H9 (cell line): ENCODE results near the gene PTOV1. TPM values are rescaled to one million over a fixed set of nuclear protein-coding genes. Genes with fewer than 3 reads are reported as not detected.

Experiments
- DNase-seq: peaks from one replicate; pipeline ENCODE4 v3.0.0-alpha.2; 2017
- H2AFZ ChIP-seq: one replicate; pipeline ENCODE4 v1.6.1; 2013; ENCODE audit warnings: mild to moderate bottlenecking, low read length, control low read depth, moderate library complexity
- H2AK5ac ChIP-seq: 2 replicates; pipeline ENCODE4 v1.6.1; 2013; ENCODE audit warnings: low read length, control low read depth, mixed read lengths; ENCODE audit not compliant: insufficient read length
- H2BK120ac ChIP-seq: one replicate; pipeline ENCODE4 v1.6.1; 2013; ENCODE audit warnings: low read depth, mild to moderate bottlenecking, low read length, control low read depth, inconsistent platforms; ENCODE audit not compliant: poor library complexity, severe bottlenecking
- H2BK12ac ChIP-seq: 2 replicates; pipeline ENCODE4 v1.6.1; 2013; ENCODE audit warnings: low read length, control low read depth, mixed read lengths, low read depth; ENCODE audit not compliant: insufficient read length
- H2BK15ac ChIP-seq: 2 replicates; pipeline ENCODE4 v1.6.1; 2013; ENCODE audit warnings: low read depth, low read length, control low read depth
- H2BK20ac ChIP-seq: one replicate; pipeline ENCODE4 v1.6.1; 2013; ENCODE audit warnings: low read depth, mild to moderate bottlenecking, low read length, control low read depth, inconsistent platforms; ENCODE audit not compliant: poor library complexity, severe bottlenecking
- H2BK5ac ChIP-seq: 2 replicates; pipeline ENCODE4 v1.6.1; 2013; ENCODE audit warnings: low read length, control low read depth, mixed read lengths; ENCODE audit not compliant: insufficient read length
- H3K14ac ChIP-seq: 2 replicates; pipeline ENCODE4 v1.6.1; 2013; ENCODE audit warnings: low read length, control low read depth; ENCODE audit not compliant: insufficient read depth
- H3K18ac ChIP-seq: 2 replicates; pipeline ENCODE4 v1.6.1; 2013; ENCODE audit warnings: low read depth, mild to moderate bottlenecking, mixed read lengths, low read length, control low read depth; ENCODE audit not compliant: insufficient read length
- H3K23ac ChIP-seq: 2 replicates; pipeline ENCODE4 v1.6.1; 2013; ENCODE audit warnings: low read length, control low read depth, mixed read lengths, low read depth; ENCODE audit not compliant: insufficient read length
- H3K23me2 ChIP-seq: 2 replicates; pipeline ENCODE4 v1.6.1; 2013; ENCODE audit warnings: low read depth, mild to moderate bottlenecking, mixed read lengths, low read length, control low read depth; ENCODE audit not compliant: insufficient read length, poor library complexity, severe bottlenecking
- H3K27ac ChIP-seq: 2 replicates; pipeline ENCODE4 v1.5.1; 2013; ENCODE audit warnings: low read length, control low read depth, mixed read lengths, low read depth; ENCODE audit not compliant: insufficient read length
- H3K27me3 ChIP-seq: 2 replicates; pipeline ENCODE4 v1.6.1; 2013; ENCODE audit warnings: low read length, control low read depth, inconsistent platforms; ENCODE audit not compliant: insufficient read depth
- H3K4ac ChIP-seq: 2 replicates; pipeline ENCODE4 v1.6.1; 2013; ENCODE audit warnings: low read depth, mild to moderate bottlenecking, control low read depth, inconsistent platforms, low read length, moderate library complexity
- H3K4me1 ChIP-seq: 2 replicates; pipeline ENCODE4 v1.6.1; 2013; ENCODE audit warnings: low read length, control low read depth, inconsistent platforms; ENCODE audit not compliant: insufficient read depth
- H3K4me2 ChIP-seq: 2 replicates; pipeline ENCODE4 v1.6.1; 2013; ENCODE audit warnings: low read length, control low read depth, mixed read lengths; ENCODE audit not compliant: insufficient read length, insufficient read depth
- H3K56ac ChIP-seq: 2 replicates; pipeline ENCODE4 v1.6.1; 2013; ENCODE audit warnings: low read depth, mild to moderate bottlenecking, mixed read lengths, low read length, control low read depth; ENCODE audit not compliant: insufficient read length
- H3K79me1 ChIP-seq: 2 replicates; pipeline ENCODE4 v1.6.1; 2013; ENCODE audit warnings: low read depth, mild to moderate bottlenecking, moderate library complexity, low read length, control low read depth, inconsistent platforms; ENCODE audit not compliant: insufficient read depth, poor library complexity, severe bottlenecking
- H3K79me2 ChIP-seq: 2 replicates; pipeline ENCODE4 v1.6.1; 2013; ENCODE audit warnings: low read length, control low read depth, inconsistent platforms; ENCODE audit not compliant: insufficient read depth
- H3K9ac ChIP-seq: 2 replicates; pipeline ENCODE4 v1.6.1; 2013; ENCODE audit warnings: low read length, control low read depth, mixed read lengths; ENCODE audit not compliant: insufficient read length; ENCODE audit errors: extremely low read depth
- H3K9me3 ChIP-seq: one replicate; pipeline ENCODE4 v1.6.1; 2013; ENCODE audit warnings: low read depth, low read length, inconsistent platforms; ENCODE audit not compliant: control insufficient read depth
- H3T11ph ChIP-seq: one replicate; pipeline ENCODE4 v1.6.1; 2013; ENCODE audit warnings: mild to moderate bottlenecking, low read length, control low read depth, inconsistent platforms
- H4K20me1 ChIP-seq: one replicate; pipeline ENCODE4 v1.6.1; 2013; ENCODE audit not compliant: control insufficient read depth, insufficient read length, insufficient read depth
- H4K5ac ChIP-seq: 2 replicates; pipeline ENCODE4 v1.6.1; 2013; ENCODE audit warnings: low read depth, mild to moderate bottlenecking, mixed read lengths, low read length, control low read depth; ENCODE audit not compliant: insufficient read length
- H4K8ac ChIP-seq: replicated peaks from 2 replicates; pipeline ENCODE4 v1.6.1; 2013; ENCODE audit warnings: low read length, control low read depth, mixed read lengths, low read depth; ENCODE audit not compliant: insufficient read length
- H4K91ac ChIP-seq: 2 replicates; pipeline ENCODE4 v1.6.1; 2013; ENCODE audit warnings: low read depth, mild to moderate bottlenecking, moderate library complexity, mixed read lengths, low read length, control low read depth; ENCODE audit not compliant: insufficient read length
- H3K27ac Mint-ChIP-seq, 3 experiments: 2 replicates in 2 of 3; 3 replicates in 1 of 3; pipeline ENCODE4 v1.8.0; 2020 to 2021; ENCODE audit warnings: mixed read lengths in 3 of 3, mild to moderate bottlenecking in 1 of 3, moderate library complexity in 1 of 3
- H3K27me3 Mint-ChIP-seq: 2 replicates; pipeline ENCODE4 v1.8.0; 2021; ENCODE audit warnings: low read depth, mild to moderate bottlenecking, moderate library complexity, mixed read lengths
- H3K36me3 Mint-ChIP-seq, 3 experiments: 2 replicates in 2 of 3; 3 replicates in 1 of 3; pipeline ENCODE4 v1.8.0; 2020 to 2021; ENCODE audit warnings: low read depth in 3 of 3, mixed read lengths in 3 of 3; ENCODE audit not compliant: insufficient read depth in 1 of 3
- H3K4me1 Mint-ChIP-seq, 2 experiments: 2 replicates each; pipeline ENCODE4 v1.8.0; 2020; ENCODE audit warnings: mixed read lengths in 2 of 2
- H3K4me3 Mint-ChIP-seq, 2 experiments: 2 replicates in 1 of 2; 3 replicates in 1 of 2; pipeline ENCODE4 v1.8.0; 2020 to 2021; ENCODE audit warnings: mild to moderate bottlenecking in 2 of 2, mixed read lengths in 2 of 2, moderate library complexity in 1 of 2
- H3K9me3 Mint-ChIP-seq, 2 experiments: 2 replicates in 1 of 2; 3 replicates in 1 of 2; pipeline ENCODE4 v1.8.0; 2020; ENCODE audit warnings: mild to moderate bottlenecking in 2 of 2, mixed read lengths in 2 of 2, moderate library complexity in 1 of 2
- CTCF ChIP-seq: fragments of 200-600 bp; sonication (generic); conservative IDR thresholded peaks from 3 replicates; pipeline ENCODE4 v1.8.0; 2021; ENCODE audit warnings: antibody characterized with exemption, mild to moderate bottlenecking
- WGBS: extraction: QIAGEN DNeasy Blood & Tissue Kit; methylation state at CpG from one replicate; pipeline ENCODE4 v1.1.7; 2013; ENCODE audit warnings: missing lambda C conversion rate, low lambda C conversion rate, mixed read lengths; ENCODE audit not compliant: insufficient read length; ENCODE audit errors: extremely low coverage; 5-methylcytosine and 5-hydroxymethylcytosine counted together
- total RNA-seq: library from RNA; stranded (reverse); gene quantifications from 2 replicates; pipeline ENCODE4 v1.2.1, GENCODE V29; 2021

PTOV1 gene
- total RNA-seq, 1 experiment from 2014 or later: 309 TPM

- Histone ChIP-seq H3K4me2 (no peak overlapping the region), H3K23me2 (no peaks in the 10 kb centered on the region), H2BK20ac (no peak overlapping the region), H3K9ac (no peak overlapping the region), H3K27ac (no peak overlapping the region), H3K4ac (no peak overlapping the region), H3K14ac (no peak overlapping the region), H2BK5ac (no peak overlapping the region), H3K4me1 (no peaks in the 10 kb centered on the region), H2BK12ac (no peak overlapping the region), H2AK5ac (no peak overlapping the region), H3T11ph (no peak overlapping the region), H3K56ac (no peak overlapping the region), H4K8ac (no peak overlapping the region), H3K79me1 (no peaks in the 10 kb centered on the region), H3K18ac (no peak overlapping the region), H3K27me3 (no peaks in the 10 kb centered on the region), H2AFZ (no peak overlapping the region), H4K20me1 (no peaks in the 10 kb centered on the region), H4K91ac (no peak overlapping the region), H2BK15ac (no peak overlapping the region), H3K9me3 (no peaks in the 10 kb centered on the region), H2BK120ac (no peak overlapping the region), H4K5ac (no peak overlapping the region), H3K79me2 (no peaks in the 10 kb centered on the region), H3K23ac (no peak overlapping the region)
- WGBS: no CpG with 5 or more reads among the region's 7 CpGs
- DNase-seq: no peak
- H3K4me1 Mint-ChIP-seq: no peaks in the 10 kb centered on the region
- no peak overlapping the region for H3K4me3 Mint-ChIP-seq
- peaks cover 24 to 63% (median 56%) of the 10 kb centered on the region in 3 experiments; a peak in 6 of 7 replicates for H3K36me3 Mint-ChIP-seq
- H3K27ac Mint-ChIP-seq: no peak overlapping the region; a peak in 1 of 7 replicates
- no peaks in the 10 kb centered on the region for H3K9me3 Mint-ChIP-seq
- H3K27me3 Mint-ChIP-seq: no peaks in the 10 kb centered on the region
- no peak for TF ChIP-seq CTCF
Measured at GRCh38 chr19:49833599-49833998, 17.4 kb upstream of the PTOV1 start.
